Erythroblast (primary cell): ENCODE results near the gene PTRHD1.

Experiments used
- GATA1 ChIP-seq: IDR thresholded peaks from 2 replicates; pipeline ENCODE4 v1.6.1; 2011; ENCODE audit warnings: low read depth, mild to moderate bottlenecking, control low read depth, low read length, moderate library complexity
- POLR2A ChIP-seq: IDR thresholded peaks from 2 replicates; pipeline ENCODE4 v1.6.1; 2011; ENCODE audit warnings: mild to moderate bottlenecking, low read length

DNA sequence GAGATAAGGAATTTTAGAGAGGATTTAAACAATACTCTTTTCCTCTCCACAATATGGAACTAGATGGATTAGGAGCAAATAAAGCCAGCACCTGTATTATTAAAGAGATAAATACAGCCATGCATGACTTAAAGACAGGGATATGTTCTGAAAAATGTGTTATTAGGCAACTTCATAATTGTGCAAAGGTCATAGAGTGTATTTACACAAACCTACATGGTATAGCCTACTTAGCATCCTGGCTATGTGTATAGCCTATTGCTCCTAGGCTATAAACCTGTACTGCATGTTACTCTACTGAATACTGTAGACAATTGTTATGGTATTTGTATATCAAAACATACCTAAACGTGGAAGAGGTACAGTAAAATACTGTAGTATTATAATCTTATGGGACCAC lies 53.0 kb downstream of the PTRHD1 start:
- TF ChIP-seq POLR2A = no peak
- no peak for TF ChIP-seq GATA1
